Loucy (cell line): ENCODE data around the gene KAT2A.

Experiments used
- CTCF ChIP-seq: fragments of 200-600 bp; sonication (generic); conservative IDR thresholded peaks from 2 replicates; pipeline ENCODE4 v1.5.1; 2014; ENCODE audit warnings: mild to moderate bottlenecking, antibody characterized with exemption, low read length
- EZH2phosphoT487 ChIP-seq: fragments of 200-600 bp; IDR thresholded peaks from 2 replicates; pipeline ENCODE4 v1.6.1; 2018; ENCODE audit warnings: antibody characterized with exemption, mild to moderate bottlenecking, moderate library complexity, borderline replicate concordance

GRCh38 chr17:42131981-42132432, 10.8 kb upstream of the KAT2A start:
- no peak for TF ChIP-seq CTCF
- TF ChIP-seq EZH2phosphoT487 = no peak
